DMS53 treated with DMSO at 0.1 percent for 48 hours (cell line): Measurements from ENCODE around the gene ARFRP1.
"Not testable (repeated sequence)": the region's sequence is repeated elsewhere in the genome, so short reads cannot be mapped to it uniquely, and the experiment has no call there.

ENCODE experiments used
- DNase-seq: peaks from one replicate; lab custom pipeline; 2025; ENCODE audit not compliant: unreplicated experiment; lab: John Stamatoyannopoulos, UW

The ARFRP1 gene

GRCh38 chr20:63657937-63658748, 49.6 kb downstream of the ARFRP1 start, which contains the start of gene RTEL1:
Gene RTEL1, plus strand, starts transcription at chr20:63658312. Its CDS starts 1,091 bp downstream, at chr20:63659403.
- DNase-seq, result peak; percentile 82

- DNase-seq, result no peak
Measured at GRCh38 chr20:63657260-63657936, 50.4 kb downstream of the ARFRP1 start.

DNA sequence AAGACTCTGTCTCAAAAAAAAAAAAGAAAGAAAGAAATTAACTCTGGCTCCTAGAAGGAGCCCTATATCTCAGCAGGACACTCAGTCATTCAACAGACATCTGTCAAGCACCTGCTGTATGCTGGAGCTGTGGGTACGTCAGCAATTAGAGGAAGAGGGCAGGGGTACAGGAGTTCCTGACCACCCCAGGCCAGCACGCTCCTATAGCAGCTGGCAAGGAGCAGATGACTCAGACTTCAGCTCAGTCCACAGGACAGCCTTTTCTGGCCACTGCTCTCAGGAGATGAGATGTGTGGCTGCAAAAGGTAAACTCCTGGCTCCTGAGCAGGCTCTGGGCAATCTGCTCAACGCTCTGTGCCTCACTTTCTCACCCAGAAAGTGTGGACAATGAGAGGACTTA, 51.3 kb downstream of the ARFRP1 start:
- DNase-seq, result no peak

GRCh38 chr20:63655249-63655648, 52.5 kb downstream of the ARFRP1 start:
- DNase-seq, result no peak

- no peak for DNase-seq
Measured at GRCh38 chr20:63653974-63654668, 53.7 kb downstream of the ARFRP1 start.

DNA sequence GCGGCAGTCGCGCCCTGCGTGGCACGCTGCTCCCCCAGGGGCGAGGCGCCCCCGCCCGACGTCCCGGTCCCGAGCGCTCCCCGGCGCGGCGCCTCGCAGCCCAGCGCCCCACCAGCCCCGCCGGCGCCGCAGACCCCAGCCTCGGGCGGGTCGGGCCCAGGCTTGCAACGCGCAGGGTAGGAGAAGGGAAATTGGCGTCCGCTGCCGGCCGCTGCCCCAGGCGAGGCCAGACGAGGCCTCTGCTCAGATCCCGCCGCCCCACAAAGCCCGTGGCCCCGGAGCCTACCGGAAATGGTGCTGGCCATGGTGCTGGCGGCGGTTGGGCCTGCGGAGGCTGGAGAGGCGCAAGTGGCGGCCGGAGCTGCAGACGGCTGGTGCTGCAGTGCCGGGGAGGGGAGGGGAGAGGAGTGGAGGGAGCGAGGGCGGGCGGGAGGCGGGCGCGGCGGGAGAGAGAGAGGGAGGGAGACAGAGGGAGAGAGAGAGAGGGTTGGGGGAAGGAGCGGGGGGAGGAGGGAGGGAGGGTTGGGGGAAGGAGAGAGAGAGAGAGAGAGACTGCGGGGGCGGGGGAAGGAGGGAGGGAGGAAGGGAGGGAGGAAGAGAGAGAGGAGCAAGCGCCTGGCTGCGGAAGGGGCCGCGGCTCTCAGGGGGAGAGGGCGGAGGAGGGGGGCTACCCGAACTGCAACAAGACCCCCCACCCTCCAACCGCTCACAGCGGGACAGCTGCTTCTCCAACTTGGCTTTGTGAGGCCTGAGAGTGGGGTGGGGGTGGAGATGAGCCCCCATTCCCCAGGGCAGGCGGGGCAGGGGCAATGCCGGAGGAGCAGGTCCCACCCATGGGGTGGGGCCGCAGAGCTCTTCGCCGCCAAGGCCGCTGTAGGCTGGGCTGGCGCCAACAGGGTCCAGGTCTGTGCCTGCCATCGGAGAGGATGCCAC, 54.5 kb downstream of the ARFRP1 start, which contains the start of gene STMN3:
STMN3 (minus strand) TSS at position 384 of the 933 bp plus-strand sequence; CDS start at position 305, 79 bp downstream.
- DNase-seq, result peak; percentile 62

DNA sequence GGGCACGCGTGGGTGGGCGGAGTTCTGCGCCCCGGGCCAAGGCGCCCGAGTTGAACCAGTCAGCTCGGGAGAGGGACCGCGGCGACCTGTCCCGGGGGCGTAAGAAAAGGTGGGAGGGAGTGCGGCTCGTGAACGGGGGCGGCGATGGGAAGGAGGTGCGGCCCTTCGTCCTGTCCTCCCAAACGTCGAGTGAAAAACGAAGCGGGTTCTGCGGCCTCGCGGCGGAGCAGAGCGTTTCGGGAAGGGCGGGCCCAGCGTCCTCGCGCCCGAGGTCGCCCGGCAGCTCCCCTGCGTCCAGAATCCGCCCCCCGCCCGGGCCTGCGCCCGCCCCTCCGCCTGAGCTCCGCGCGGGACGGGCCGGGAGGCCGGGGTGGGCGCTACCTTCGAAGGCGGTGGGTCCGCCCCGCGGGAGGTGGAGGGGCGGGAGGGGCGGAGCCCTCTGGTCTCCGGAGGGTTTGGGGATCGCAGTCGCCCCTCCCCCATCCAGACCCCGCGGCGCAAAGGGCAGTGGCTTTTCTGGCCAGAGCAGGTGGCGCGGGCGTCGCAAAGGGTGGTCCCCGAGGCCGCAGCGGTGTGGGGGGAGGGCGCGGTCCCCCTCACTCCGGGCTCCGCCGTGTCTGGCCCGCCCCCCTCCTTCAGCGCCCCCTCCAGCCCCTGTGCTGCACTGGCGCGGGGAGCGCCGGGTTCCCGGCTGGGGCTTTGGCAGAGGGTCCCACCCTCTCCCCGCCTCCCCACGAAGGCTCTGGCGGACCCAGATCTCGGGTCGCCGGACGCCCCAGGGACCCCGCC, 55.4 kb downstream of the ARFRP1 start:
- no peak for DNase-seq

- DNase-seq, result no peak
Measured at GRCh38 chr20:63651942-63652191, 55.9 kb downstream of the ARFRP1 start.

GRCh38 chr20:63650486-63650885, 57.3 kb downstream of the ARFRP1 start:
- not testable (repeated sequence) for DNase-seq

DNA sequence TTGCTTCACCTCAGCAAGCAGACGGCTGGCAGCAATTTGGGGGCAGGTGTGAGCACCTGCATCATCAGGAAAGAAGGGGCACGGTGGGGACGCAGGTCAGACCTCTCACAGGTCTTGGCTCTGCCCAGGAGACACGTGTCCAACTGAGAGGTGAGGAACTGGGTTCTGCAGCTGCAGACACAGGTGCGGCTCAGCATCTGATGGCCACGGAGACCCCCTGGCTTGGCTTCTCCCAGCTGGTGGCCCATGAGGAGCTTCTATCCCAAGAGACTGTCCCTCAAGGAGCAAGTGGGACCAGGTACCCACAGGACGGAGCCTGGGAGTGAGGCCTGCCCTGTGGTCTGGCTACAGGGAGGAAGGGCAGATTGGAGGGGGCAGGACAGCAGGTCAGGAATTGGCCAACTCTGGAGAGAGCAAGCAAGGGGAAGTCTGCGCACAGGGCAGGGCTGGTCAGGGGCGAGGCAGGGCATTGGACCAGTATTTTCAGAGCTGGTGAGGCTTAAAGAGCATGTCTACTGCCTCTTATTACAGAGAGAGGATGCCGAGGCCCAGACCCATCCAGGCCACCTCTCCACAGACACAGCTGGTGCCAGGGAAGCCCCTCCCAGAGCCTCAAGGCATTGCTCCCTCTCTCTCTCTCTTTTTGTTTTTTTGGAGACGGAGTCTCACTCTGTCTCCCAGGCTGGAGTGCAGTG, 58.7 kb downstream of the ARFRP1 start:
- DNase-seq, result no peak
